Natural killer cell treated with Interleukin-12 subunit alpha and Interleukin-12 subunit beta and Interleukin-15 and Interleukin-18, amount 100 ng/mL, for 72 hours (primary cell): ENCODE measurements around the gene VIL1. TPM values are rescaled to one million over a fixed set of nuclear protein-coding genes. Genes with fewer than 3 reads are reported as not detected.
A peak's percentile ranks its signal among the peaks of the same experiment; 100 is the strongest.

Experiments used
- ATAC-seq, 2 donors: fragments of 150-1000 bp; cut with Tn5 transposase in 1 of 2; sonication (Bioruptor Pico), chemical (Tn5 transposase) in 1 of 2; 2 replicates each; pipeline ENCODE4 v1.10.0; 2021
- DNase-seq: peaks from one replicate; pipeline ENCODE4 v3.0.0; 2022; ENCODE audit warnings: low spot score
- H3K27ac Mint-ChIP-seq, 2 donors: 1 replicate in 1 of 2; 2 replicates in 1 of 2; pipeline ENCODE4 v1.8.0; 2022; ENCODE audit warnings: mixed read lengths in 2 of 2, mild to moderate bottlenecking in 1 of 2, moderate library complexity in 1 of 2
- H3K27me3 Mint-ChIP-seq, 2 donors: 1 replicate in 1 of 2; 2 replicates in 1 of 2; pipeline ENCODE4 v1.8.0; 2022; ENCODE audit warnings: mixed read lengths in 2 of 2
- H3K36me3 Mint-ChIP-seq: one replicate; pipeline ENCODE4 v1.8.0; 2022; ENCODE audit warnings: mixed read lengths
- H3K4me1 Mint-ChIP-seq, 2 donors: 1 replicate in 1 of 2; 2 replicates in 1 of 2; pipeline ENCODE4 v1.8.0; 2022; ENCODE audit warnings: low read depth in 2 of 2, mixed read lengths in 2 of 2, mild to moderate bottlenecking in 1 of 2
- H3K4me3 Mint-ChIP-seq: one replicate; pipeline ENCODE4 v1.8.0; 2022; ENCODE audit warnings: mixed read lengths
- H3K9me3 Mint-ChIP-seq: 2 replicates; pipeline ENCODE4 v1.8.0; 2022; ENCODE audit warnings: mixed read lengths
- total RNA-seq, 2 donors: library from RNA; stranded (reverse); gene quantifications; one replicate each; pipeline ENCODE4 v1.2.3, GENCODE V29; 2022

The VIL1 gene
- total RNA-seq, 2 donors from 2014 or later, result 0.10 TPM; not detected in 1

DNA sequence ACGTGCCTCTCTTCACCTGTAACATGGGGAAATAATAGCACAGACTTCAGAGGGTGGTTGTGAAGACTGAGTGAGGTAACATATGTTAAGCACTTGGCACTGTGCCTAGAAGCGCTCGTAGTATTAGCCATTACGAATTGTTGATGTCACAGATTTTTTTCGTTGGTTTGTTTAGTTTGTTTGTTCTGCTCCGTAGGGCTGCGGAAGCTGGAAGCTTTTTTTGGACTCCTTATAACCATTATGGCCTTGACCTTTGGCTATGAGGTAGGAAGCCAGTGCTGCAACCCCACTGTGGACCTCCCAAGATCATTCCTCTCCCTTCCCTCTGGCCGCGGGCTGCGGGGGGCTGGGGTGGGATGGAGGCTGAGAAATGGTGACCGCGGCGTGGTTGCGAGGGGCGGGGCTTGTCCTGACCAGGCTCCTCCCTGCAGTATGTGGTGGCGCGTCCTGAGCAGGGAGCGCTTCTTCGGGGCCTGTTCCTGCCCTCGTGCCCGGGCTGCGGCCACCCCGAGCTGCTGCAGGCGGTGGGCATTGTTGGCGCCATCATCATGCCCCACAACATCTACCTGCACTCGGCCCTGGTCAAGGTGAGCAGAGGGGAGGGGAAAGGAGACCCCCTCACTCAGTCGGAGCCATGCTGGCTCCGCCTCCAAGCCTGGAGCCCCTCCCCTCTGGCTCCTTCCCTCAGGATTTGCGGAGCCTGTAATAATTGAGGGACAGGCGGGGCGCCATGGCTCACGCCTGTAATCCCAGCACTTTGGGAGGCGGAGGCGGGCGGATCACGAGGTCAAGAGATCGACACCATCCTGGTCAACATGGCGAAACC lies 31.3 kb upstream of the VIL1 start:
- Mint-ChIP-seq H3K9me3 (no peaks in the 10 kb centered on the region), H3K4me1 (peaks cover 8 to 16% of the 10 kb centered on the region in 2 donors), H3K27me3 (peaks cover 0 to 4% of the 10 kb centered on the region in 2 donors), H3K27ac (no peak overlapping the region), H3K4me3 (no peak overlapping the region), H3K36me3 (no peaks in the 10 kb centered on the region)
- DNase-seq, result no peak
- peak; percentile 58 to 61 for ATAC-seq

DNA sequence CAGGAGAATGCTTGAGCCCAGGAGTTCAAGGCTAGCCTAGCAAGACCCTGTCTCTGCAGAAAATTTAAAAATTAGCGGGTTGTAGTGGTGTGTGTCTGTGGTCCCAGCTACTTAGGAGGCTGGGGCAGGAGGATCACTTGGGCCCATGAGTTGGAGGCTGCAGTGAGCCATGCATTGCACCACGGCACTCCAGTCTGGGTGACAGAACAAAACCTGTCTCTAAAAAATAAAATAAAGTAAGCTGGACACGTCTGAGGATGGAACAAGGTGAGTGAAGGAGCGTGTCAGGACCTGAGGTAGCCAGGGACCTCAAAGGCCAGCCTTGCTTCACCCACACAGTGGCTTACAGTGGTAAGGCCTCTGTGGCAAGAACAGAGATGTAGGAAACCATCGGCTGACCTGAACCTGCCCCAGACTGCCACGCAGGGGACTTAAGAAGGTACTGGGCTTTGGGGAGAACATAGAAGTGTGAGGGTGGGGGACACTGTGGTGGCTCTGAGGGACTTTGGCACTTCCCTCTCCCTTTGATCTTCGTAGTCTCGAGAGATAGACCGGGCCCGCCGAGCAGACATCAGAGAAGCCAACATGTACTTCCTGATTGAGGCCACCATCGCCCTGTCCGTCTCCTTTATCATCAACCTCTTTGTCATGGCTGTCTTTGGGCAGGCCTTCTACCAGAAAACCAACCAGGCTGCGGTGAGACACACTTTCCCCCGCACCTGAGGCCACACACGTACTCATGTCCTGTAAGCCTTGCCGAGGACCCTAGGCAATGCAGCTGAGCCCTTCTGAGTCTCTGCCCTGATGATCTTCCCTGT lies 29.4 kb upstream of the VIL1 start:
- Mint-ChIP-seq H3K27me3 (peaks cover 0 to 4% of the 10 kb centered on the region in 2 donors), H3K4me1 (peaks cover 25 to 26% of the 10 kb centered on the region in 2 donors), H3K4me3 (no peak overlapping the region)

DNA sequence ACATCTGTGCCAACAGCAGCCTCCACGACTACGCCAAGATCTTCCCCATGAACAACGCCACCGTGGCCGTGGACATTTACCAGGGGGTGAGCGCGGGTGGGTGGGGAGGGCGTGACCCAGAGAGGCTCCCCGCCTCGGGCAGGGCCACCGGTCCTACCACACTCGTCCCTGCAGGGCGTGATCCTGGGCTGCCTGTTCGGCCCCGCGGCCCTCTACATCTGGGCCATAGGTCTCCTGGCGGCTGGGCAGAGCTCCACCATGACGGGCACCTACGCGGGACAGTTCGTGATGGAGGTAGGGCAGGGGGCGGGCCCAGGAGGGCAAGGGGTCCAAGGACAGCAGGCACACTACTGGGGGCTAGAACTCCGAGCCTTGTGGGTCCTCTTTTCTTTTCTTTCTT lies 27.7 kb upstream of the VIL1 start:
- H3K4me3 Mint-ChIP-seq, result no peak overlapping the region
- no peaks in the 10 kb centered on the region for H3K36me3 Mint-ChIP-seq
- DNase-seq, result no peak
- no peaks in the 10 kb centered on the region for H3K9me3 Mint-ChIP-seq
- H3K27ac Mint-ChIP-seq, result peak overlapping the region in 1 of 2 donors; percentile 29
- peaks cover 33 to 37% of the 10 kb centered on the region in 2 donors for H3K4me1 Mint-ChIP-seq
- H3K27me3 Mint-ChIP-seq, result peaks cover 0 to 4% of the 10 kb centered on the region in 2 donors
- ATAC-seq, result no peak

More for the DNA sequence above, 29.4 kb upstream of the VIL1 start:
- Mint-ChIP-seq H3K27ac (no peak overlapping the region), H3K9me3 (no peaks in the 10 kb centered on the region), H3K36me3 (no peaks in the 10 kb centered on the region)
- DNase-seq (no peak), ATAC-seq (no peak)

DNA sequence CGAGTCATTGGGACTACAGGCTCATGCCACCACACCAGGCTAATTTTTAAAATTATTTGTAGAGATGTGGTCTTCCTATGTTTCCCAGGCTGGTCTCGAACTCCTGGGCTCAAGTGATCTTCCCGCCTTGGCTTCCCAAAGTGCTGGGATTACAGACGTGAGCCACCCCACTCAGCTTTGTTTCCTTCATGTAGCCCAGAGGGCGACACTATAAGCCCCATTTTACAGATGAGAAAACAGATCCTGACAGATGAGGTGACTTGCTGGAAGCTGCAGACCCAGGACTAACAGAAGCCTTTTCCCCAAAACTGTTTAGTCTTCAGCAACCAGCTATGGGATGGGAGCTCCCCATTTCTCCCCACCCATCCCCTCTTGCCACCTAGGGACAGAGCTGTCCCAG lies 26.5 kb upstream of the VIL1 start:
- H3K9me3 Mint-ChIP-seq, result no peaks in the 10 kb centered on the region
- H3K27ac Mint-ChIP-seq, result peak overlapping the region in 1 of 2 donors; percentile 10
- H3K27me3 Mint-ChIP-seq, result no peaks in the 10 kb centered on the region
- H3K4me1 Mint-ChIP-seq, result peaks cover 40 to 49% of the 10 kb centered on the region in 2 donors
- H3K36me3 Mint-ChIP-seq, result no peaks in the 10 kb centered on the region
- no peak for DNase-seq
- no peak for ATAC-seq
- no peak overlapping the region for H3K4me3 Mint-ChIP-seq

DNA sequence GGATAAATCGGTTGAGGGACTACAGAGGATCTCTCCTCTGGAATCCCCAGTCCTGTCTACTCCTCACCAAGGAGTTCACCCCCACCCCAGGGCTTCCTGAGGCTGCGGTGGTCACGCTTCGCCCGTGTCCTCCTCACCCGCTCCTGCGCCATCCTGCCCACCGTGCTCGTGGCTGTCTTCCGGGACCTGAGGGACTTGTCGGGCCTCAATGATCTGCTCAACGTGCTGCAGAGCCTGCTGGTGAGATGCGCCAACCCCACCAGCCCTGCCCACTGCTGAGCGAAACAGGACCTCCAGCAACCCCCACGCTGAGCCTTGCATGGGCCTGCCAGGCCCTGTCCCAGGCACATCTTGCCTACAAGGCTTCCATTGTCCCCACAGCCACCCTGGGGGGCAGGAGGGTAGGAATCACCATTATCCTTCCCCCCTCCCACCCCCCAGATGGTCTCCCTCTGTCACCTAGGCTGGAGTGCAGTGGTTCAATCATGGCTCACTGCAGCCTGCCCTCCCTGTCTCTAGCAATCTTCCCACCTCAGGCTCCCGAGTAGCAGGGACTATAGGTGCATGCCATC lies 25.9 kb upstream of the VIL1 start:
- no peak overlapping the region for H3K27ac Mint-ChIP-seq
- ATAC-seq, result no peak
- no peaks in the 10 kb centered on the region for H3K36me3 Mint-ChIP-seq
- H3K9me3 Mint-ChIP-seq, result no peaks in the 10 kb centered on the region
- peaks cover 45 to 54% of the 10 kb centered on the region in 2 donors for H3K4me1 Mint-ChIP-seq
- no peaks in the 10 kb centered on the region for H3K27me3 Mint-ChIP-seq
- no peak for DNase-seq
- no peak overlapping the region for H3K4me3 Mint-ChIP-seq

DNA sequence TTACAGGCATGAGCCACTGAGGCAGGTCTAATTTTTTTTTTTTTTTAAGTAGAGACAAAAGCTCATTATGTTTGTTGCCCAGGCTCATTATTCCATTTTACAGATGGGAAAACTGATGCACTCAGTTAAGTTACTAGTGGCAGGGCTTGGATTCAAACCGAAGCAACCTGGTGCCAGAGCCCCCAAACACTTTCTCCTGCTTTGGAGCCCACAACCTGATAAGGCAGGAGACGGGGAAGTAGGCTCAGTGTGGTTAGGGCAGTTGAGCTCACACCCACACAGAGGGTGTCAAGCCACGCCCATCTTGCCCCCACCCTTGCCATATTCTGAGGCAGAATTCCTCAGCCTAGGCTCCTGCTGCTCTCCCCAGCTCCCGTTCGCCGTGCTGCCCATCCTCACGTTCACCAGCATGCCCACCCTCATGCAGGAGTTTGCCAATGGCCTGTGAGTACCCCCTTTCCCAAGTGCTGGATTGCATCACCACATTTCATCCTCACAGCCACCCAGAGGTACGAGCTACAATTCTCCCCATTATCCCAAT lies 25.1 kb upstream of the VIL1 start:
- peaks cover 47 to 57% of the 10 kb centered on the region in 2 donors for H3K4me1 Mint-ChIP-seq
- no peak for DNase-seq
- H3K9me3 Mint-ChIP-seq, result no peaks in the 10 kb centered on the region
- H3K4me3 Mint-ChIP-seq, result no peak overlapping the region
- no peaks in the 10 kb centered on the region for H3K27me3 Mint-ChIP-seq
- no peaks in the 10 kb centered on the region for H3K36me3 Mint-ChIP-seq
- ATAC-seq, result no peak
- peak overlapping the region in 1 of 2 donors; percentile 26 for H3K27ac Mint-ChIP-seq

DNA sequence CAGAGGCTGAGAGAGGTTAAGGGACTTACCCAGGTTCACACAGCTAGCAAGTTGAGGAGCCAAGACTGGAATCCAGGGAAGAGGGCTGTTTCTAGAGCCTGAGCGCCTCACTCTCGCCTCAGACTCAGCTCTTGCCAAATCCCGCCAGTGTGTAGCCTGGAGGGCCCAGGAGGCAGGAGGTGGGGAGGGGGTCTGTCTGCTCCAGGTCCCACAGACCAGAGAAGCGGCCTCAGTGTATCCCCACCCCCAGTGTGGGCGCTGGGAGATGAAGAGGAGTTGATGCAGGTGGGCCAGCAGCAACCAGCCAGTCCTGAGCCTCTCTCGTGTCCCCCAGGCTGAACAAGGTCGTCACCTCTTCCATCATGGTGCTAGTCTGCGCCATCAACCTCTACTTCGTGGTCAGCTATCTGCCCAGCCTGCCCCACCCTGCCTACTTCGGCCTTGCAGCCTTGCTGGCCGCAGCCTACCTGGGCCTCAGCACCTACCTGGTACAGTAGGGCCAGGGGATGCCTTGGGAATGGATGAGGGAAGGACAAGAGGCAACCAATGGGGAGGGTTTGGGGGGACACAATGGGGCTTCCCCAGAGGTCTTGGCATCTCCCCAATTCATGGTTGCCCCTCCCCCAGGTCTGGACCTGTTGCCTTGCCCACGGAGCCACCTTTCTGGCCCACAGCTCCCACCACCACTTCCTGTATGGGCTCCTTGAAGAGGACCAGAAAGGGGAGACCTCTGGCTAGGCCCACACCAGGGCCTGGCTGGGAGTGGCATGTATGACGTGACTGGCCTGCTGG lies 24.4 kb upstream of the VIL1 start:
- no peaks in the 10 kb centered on the region for H3K36me3 Mint-ChIP-seq
- peak overlapping the region in 1 of 2 donors; percentile 26 for H3K27ac Mint-ChIP-seq
- ATAC-seq (no peak), DNase-seq (no peak)
- H3K27me3 Mint-ChIP-seq, result no peaks in the 10 kb centered on the region
- no peaks in the 10 kb centered on the region for H3K9me3 Mint-ChIP-seq
- peak overlapping the region; percentile 30 for H3K4me3 Mint-ChIP-seq
- H3K4me1 Mint-ChIP-seq, result peaks cover 45 to 57% of the 10 kb centered on the region in 2 donors

DNA sequence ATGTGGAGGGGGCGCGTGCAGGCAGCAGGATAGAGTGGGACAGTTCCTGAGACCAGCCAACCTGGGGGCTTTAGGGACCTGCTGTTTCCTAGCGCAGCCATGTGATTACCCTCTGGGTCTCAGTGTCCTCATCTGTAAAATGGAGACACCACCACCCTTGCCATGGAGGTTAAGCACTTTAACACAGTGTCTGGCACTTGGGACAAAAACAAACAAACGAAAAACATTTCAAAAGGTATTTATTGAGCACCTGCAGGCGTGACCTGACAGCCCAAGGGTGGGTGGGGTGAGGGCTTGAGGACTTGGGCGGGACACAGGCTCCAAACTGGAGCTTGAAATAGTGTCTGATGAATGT lies 23.9 kb upstream of the VIL1 start:
- peaks cover 39 to 51% of the 10 kb centered on the region in 2 donors for H3K4me1 Mint-ChIP-seq
- DNase-seq, result no peak
- no peaks in the 10 kb centered on the region for H3K9me3 Mint-ChIP-seq
- no peaks in the 10 kb centered on the region for H3K27me3 Mint-ChIP-seq
- H3K27ac Mint-ChIP-seq, result peak overlapping the region in 1 of 2 donors; percentile 26
- peak overlapping the region; percentile 30 for H3K4me3 Mint-ChIP-seq
- no peak for ATAC-seq
- H3K36me3 Mint-ChIP-seq, result no peaks in the 10 kb centered on the region

DNA sequence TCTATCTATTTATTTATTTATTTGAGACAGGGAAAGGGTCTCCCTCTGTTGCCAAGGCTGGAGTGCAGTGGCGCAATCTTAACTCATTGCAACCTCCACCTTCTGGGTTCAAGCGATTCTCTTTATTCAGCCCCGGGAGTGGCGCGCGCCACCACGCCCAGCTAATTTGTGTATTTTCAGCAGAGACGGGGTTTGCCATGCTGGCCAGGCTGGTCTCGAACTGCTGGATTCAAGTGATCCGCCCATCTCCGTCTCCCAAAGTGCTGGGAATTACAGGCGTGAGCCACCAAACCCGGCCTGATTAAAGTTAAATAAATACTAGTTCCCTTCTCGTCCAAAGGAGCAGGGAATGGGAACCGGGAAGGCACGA lies 23.5 kb upstream of the VIL1 start:
- Mint-ChIP-seq H3K4me1 (peaks cover 39 to 49% of the 10 kb centered on the region in 2 donors), H3K27me3 (no peaks in the 10 kb centered on the region), H3K27ac (peak overlapping the region; percentile 89 to 95), H3K4me3 (peak overlapping the region; percentile 85), H3K9me3 (no peaks in the 10 kb centered on the region), H3K36me3 (no peaks in the 10 kb centered on the region)
- DNase-seq, result no peak
- ATAC-seq, result no peak

DNA sequence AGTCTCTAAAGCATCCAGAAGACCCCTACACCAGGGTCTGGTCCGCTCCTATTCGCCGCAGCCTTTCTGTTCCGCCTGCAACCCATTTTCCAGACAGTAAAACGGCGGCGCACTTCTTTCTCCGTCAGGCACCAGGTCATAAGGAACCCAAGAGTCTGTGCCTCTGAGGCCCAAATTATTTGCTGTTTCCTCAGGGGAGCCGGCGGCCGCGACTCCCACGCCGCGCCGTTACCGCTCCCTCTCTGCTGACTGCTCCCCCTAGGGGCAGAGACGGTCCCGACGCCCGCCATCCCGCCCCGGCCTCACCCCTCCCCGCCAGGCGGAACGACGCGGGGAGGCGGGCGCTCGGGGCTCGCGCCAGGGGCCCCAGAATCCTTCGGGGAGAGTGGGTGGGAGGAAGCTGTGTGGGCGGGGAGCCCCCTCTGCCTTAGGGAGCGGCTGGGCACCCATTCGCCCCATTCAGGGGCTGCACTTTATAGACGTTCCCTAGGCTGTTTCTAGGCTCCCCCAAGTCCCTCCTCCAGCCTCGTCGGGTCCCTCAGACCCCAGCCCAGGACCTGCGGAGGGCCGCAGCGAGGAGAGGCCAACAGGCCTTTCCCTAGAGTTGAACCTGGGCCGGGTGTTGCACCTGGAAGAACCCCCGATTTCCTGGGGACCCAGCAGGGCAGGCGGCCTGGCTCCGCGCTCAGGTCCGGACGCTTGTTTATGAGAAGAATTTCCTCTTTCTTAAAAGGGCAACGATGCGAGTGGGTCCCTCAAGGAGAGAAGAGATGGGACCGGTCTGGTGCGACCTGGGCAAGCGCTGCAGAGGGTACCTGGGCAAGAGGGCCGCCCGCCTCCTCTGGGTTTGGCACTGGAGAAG lies 22.9 kb upstream of the VIL1 start:
- Mint-ChIP-seq H3K27ac (peak overlapping the region; percentile 89 to 95), H3K4me1 (peaks cover 39 to 49% of the 10 kb centered on the region in 2 donors), H3K4me3 (peak overlapping the region; percentile 85), H3K27me3 (no peaks in the 10 kb centered on the region), H3K9me3 (no peaks in the 10 kb centered on the region), H3K36me3 (no peaks in the 10 kb centered on the region)
- ATAC-seq (peak; percentile 75 to 81), DNase-seq (peak; percentile 95)

DNA sequence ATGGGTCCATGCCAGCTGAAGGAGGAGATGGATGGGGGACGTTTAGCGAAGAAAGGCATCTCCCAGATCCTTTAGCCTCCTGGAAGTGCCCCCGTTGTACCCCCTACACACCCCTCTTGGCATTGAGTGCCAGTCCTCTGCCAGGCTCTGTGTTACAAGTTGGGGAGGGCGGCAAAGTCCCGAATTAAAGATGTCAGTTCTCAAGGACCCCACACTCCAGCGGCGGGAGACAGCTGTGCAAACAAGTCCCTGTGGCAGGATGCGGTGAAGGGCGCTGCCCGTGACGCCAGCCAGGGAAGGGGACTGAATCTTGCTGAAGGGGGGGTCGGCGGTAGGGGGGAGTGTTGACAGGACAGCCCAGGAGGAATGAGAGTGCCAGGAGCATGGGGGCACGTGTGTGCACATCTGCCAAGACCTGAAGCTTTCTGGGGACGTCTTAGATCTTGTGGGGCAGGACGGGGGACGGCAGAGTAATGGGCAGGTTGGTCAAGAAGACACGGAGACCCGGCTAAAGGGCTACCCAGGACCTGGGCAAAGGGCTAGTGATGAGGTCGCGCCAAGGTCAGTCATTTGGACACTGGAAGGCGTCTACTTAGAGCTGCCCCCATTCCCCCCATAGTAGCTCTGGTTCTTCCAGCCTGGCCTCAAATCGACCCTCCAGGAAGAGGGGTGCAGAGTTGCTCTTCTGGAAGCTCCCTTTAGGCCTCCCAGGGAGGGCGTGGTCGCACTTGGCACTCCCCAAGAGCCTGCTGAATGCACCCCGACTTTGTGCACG lies 22.0 kb upstream of the VIL1 start:
- H3K4me1 Mint-ChIP-seq, result peaks cover 38 to 49% of the 10 kb centered on the region in 2 donors
- DNase-seq, result peak; percentile 78
- peak overlapping the region; percentile 89 to 95 for H3K27ac Mint-ChIP-seq

DNA sequence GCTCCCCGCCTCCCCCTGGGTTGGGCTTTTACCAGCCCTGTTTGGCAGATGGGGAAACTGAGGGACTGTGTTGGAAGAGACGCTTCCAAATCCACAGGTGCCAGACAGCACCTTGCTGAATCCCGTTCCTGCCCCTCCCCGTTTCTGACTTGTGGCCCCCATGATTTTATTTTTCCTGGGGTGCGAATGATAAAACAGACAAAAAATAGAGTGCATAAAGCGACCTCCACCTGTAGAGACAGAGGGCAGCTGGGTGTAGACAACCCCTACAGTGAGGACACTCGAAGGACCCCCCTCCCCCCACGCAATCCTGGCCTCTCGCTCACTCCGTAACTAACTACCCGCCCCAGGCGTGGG lies 21.5 kb upstream of the VIL1 start:
- H3K9me3 Mint-ChIP-seq, result no peaks in the 10 kb centered on the region
- no peak for ATAC-seq
- no peak for DNase-seq
- peak overlapping the region; percentile 89 to 95 for H3K27ac Mint-ChIP-seq
- peaks cover 40 to 49% of the 10 kb centered on the region in 2 donors for H3K4me1 Mint-ChIP-seq
- peak overlapping the region; percentile 85 for H3K4me3 Mint-ChIP-seq
- H3K36me3 Mint-ChIP-seq, result no peaks in the 10 kb centered on the region
- H3K27me3 Mint-ChIP-seq, result no peaks in the 10 kb centered on the region

More for the DNA sequence above, 22.0 kb upstream of the VIL1 start:
- peak overlapping the region; percentile 85 for H3K4me3 Mint-ChIP-seq
- no peaks in the 10 kb centered on the region for H3K36me3 Mint-ChIP-seq
- no peaks in the 10 kb centered on the region for H3K9me3 Mint-ChIP-seq
- H3K27me3 Mint-ChIP-seq, result no peaks in the 10 kb centered on the region
- ATAC-seq, result peak in 1 of 2 donors; percentile 1
